Upper lobe of right lung (tissue), 1 donor: ENCODE results near the gene DACH1. TPM values are rescaled to one million over a fixed set of nuclear protein-coding genes. Genes with fewer than 3 reads are reported as not detected.

Experiments
- ATAC-seq: fragments of 200-7000 bp; cut with Tn5 transposase; one replicate; pipeline ENCODE4 v1.9.1; 2020; ENCODE audit warnings: mild to moderate bottlenecking, moderate library complexity
- DNase-seq: peaks from one replicate; pipeline ENCODE4 v3.0.0-alpha.2; 2020
- H3K27ac ChIP-seq: fragments of 200-600 bp; one replicate; pipeline ENCODE4 v1.8.0; 2022
- H3K27me3 ChIP-seq: fragments of 200-600 bp; one replicate; pipeline ENCODE4 v1.8.0; 2022; ENCODE audit warnings: mild to moderate bottlenecking
- H3K36me3 ChIP-seq: fragments of 200-600 bp; one replicate; pipeline ENCODE4 v1.8.0; 2022
- H3K4me1 ChIP-seq: fragments of 200-600 bp; one replicate; pipeline ENCODE4 v1.8.0; 2022
- H3K4me3 ChIP-seq: fragments of 200-600 bp; one replicate; pipeline ENCODE4 v1.8.0; 2022; ENCODE audit warnings: mild to moderate bottlenecking
- H3K9me3 ChIP-seq: fragments of 200-600 bp; one replicate; pipeline ENCODE4 v1.8.0; 2022
- intact Hi-C: fragments of 100-400 bp; cut with DNase I; formaldehyde crosslinking; loops from one replicate; pipeline ENCODE4 v1.11.0; 2022
- total RNA-seq: library from RNA; stranded (reverse); fragmentation: NEBNext Ultra II Directional; extraction: Animal tissue kit (Norgen Biotek cat#: 25700); gene quantifications from one replicate; pipeline ENCODE4 v1.2.1, GENCODE V29; 2021
- TF ChIP-seq, protein P1 (sequence below): fragments of 200-600 bp; IDR thresholded peaks from one replicate; pipeline ENCODE4 v1.8.0; 2022; ENCODE audit warnings: antibody characterized with exemption
- donor health status: DM: no; HTN: yes; CAD: no; lungs with severe emphysema.

Gene DACH1
- total RNA-seq, 1 donor from 2014 or later = 11.5 TPM

DNA sequence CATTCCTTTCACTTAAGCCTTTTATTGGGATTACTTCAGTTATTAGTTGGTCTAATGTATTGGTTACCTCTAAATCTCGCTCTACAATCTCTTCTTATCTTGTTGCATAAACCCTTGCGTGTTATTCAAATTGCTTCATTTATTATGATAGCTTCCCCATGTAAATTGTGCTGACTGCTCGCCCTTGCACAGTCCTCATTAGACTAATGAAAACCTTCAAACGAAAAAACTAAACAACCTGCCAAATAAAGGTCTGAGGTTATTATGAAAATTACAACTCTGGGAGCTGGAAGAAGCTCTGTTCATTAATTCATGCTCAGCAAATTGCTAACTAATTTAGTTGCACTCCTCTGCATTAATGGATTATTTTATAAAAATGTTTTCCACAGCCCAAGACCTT, 320.1 kb downstream of the DACH1 start:
- no peaks in the 10 kb centered on the region for H3K27me3 ChIP-seq
- no peak for DNase-seq
- H3K36me3 ChIP-seq = no peaks in the 10 kb centered on the region
- H3K27ac ChIP-seq = no peak overlapping the region
- TF ChIP-seq, protein P1, sequence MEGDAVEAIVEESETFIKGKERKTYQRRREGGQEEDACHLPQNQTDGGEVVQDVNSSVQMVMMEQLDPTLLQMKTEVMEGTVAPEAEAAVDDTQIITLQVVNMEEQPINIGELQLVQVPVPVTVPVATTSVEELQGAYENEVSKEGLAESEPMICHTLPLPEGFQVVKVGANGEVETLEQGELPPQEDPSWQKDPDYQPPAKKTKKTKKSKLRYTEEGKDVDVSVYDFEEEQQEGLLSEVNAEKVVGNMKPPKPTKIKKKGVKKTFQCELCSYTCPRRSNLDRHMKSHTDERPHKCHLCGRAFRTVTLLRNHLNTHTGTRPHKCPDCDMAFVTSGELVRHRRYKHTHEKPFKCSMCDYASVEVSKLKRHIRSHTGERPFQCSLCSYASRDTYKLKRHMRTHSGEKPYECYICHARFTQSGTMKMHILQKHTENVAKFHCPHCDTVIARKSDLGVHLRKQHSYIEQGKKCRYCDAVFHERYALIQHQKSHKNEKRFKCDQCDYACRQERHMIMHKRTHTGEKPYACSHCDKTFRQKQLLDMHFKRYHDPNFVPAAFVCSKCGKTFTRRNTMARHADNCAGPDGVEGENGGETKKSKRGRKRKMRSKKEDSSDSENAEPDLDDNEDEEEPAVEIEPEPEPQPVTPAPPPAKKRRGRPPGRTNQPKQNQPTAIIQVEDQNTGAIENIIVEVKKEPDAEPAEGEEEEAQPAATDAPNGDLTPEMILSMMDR = no peak
- no peak overlapping the region for H3K4me3 ChIP-seq
- intact Hi-C loops = no loop called here
- no peak for ATAC-seq
- no peaks in the 10 kb centered on the region for H3K9me3 ChIP-seq
- no peaks in the 10 kb centered on the region for H3K4me1 ChIP-seq

DNA sequence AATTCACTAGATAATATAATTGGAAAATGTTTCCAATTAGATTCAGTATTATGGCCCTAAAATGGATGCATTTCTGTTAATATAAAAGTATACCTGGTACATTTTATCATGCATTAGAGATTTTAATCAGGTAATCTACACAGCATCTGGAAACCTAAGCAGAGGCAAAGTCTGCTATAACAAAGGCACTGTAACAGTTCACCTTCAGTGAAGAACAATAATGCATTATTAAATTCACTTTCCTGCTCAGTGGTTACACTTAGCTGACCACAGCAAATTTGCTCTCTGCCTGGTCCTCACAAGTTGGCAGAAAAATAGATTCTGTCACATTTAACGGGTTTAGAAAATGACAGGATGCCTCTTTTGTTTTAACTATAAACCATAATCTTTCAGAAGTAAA, 326.9 kb downstream of the DACH1 start:
- Histone ChIP-seq H3K27ac (no peak overlapping the region), H3K9me3 (no peaks in the 10 kb centered on the region), H3K4me3 (no peak overlapping the region), H3K4me1 (no peaks in the 10 kb centered on the region), H3K36me3 (no peaks in the 10 kb centered on the region), H3K27me3 (no peaks in the 10 kb centered on the region)
- DNase-seq (no peak), ATAC-seq (no peak)
- TF ChIP-seq, protein P1 = no peak
- intact Hi-C loops = no loop called here

DNA sequence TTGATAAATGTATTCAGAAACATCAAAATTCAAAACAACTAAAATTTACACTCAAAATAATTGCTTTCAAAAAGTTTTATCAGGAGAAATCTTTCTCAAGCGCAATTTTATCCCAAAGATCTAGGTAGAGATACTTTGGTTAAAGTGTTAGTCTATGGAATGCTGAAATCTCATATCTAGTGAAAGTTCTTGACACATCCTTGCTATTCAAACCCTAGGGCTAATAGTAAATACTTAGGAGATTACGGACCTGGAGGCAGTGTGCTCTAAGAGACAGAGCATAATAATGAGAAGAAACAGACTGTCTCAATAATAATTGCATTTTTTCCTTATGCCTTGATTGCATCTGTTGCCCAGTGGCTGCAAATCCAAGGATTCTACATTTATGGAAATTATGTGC, 330.8 kb downstream of the DACH1 start:
- no peak for ATAC-seq
- intact Hi-C loops = no loop called here
- TF ChIP-seq, protein P1 = no peak

DNA sequence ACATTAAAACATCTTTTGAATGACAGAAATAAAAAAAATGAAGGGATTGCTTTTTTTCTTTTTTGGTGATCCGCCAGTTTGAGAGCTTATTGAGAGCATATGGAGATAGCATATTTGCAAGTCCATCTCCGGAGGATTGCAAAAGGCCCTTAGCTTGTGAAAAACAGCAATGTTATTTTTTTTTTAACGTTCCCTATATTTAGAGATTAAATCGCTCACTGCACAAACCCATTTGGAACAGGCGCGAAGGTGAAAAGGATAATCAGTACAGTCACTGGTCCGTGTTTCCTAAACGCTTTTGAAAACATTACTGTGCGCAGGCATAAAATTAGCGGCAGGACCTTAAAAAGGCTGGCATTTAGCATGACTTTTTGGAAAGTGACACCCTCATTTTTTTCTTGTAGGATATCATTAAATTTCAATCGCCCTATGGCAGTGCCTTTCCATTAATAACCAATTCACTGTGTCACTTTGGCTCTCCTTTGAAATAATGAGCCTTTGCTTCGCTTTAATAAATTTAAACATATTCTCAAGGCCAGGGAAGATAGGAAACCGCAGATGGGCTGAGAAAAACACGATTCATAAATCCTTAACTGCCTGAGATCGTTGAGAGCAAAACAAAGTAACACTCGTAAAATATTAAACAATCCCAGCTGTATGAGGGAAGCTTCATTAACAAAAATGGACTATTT, 342.2 kb downstream of the DACH1 start:
- H3K27ac ChIP-seq = no peak overlapping the region
- DNase-seq (no peak), ATAC-seq (no peak)
- no peaks in the 10 kb centered on the region for H3K4me1 ChIP-seq
- H3K9me3 ChIP-seq = no peaks in the 10 kb centered on the region
- H3K36me3 ChIP-seq = no peaks in the 10 kb centered on the region
- intact Hi-C loops = no loop called here
- H3K4me3 ChIP-seq = peak overlapping the region; percentile 19
- TF ChIP-seq, protein P1 = no peak
- no peaks in the 10 kb centered on the region for H3K27me3 ChIP-seq

More for the DNA sequence above, 330.8 kb downstream of the DACH1 start:
- Histone ChIP-seq H3K36me3 (no peaks in the 10 kb centered on the region), H3K4me1 (no peaks in the 10 kb centered on the region), H3K27me3 (no peaks in the 10 kb centered on the region), H3K9me3 (no peaks in the 10 kb centered on the region), H3K4me3 (no peak overlapping the region), H3K27ac (no peak overlapping the region)
- no peak for DNase-seq

DNA sequence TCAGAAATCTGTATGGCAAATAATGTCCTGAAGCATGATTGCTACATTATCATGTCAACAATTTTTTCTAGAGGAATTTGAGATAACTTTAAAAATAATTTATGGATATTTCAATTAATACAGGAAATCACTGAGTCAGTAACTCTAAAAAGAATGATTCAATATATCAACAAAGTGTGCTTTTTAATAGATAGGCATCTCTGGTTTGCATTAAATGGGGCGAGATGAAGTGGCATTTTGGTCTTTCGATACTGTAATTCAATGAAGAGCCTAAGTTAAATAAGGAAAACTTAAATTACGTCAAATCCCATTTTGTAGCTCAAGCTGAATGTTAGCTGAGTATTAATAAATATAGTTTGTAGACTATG, 342.8 kb downstream of the DACH1 start:
- Histone ChIP-seq H3K4me3 (no peak overlapping the region), H3K27ac (no peak overlapping the region), H3K36me3 (no peaks in the 10 kb centered on the region), H3K9me3 (no peaks in the 10 kb centered on the region), H3K27me3 (no peaks in the 10 kb centered on the region), H3K4me1 (no peaks in the 10 kb centered on the region)
- TF ChIP-seq, protein P1 = no peak
- no peak for DNase-seq
- intact Hi-C loops = no loop called here
- ATAC-seq = no peak
